ENCODE data around the gene PEMT. TPM values are rescaled to one million over a fixed set of nuclear protein-coding genes. Genes with fewer than 3 reads are reported as not detected.
A peak's percentile ranks its signal among the peaks of the same experiment; 100 is the strongest.

Gene PEMT
- total RNA-seq, 1 experiment from 2014 or later = 53.1 TPM

- peak overlapping the region; percentile 74; the same call in 1 of the 2 replicates for H3K27ac Mint-ChIP-seq
- 0 out of 2 replicates have a peak, but pooled peaks cover 6% of the 10 kb centered on the region for H3K9me3 Mint-ChIP-seq
- H3K4me3 Mint-ChIP-seq = no peak overlapping the region
- DNase-seq (ENCODE audit: low spot score) = no peak
- no peak for ATAC-seq
- ChIA-PET POLR2A (interaction anchor here (0.9 kb wide), 1 partner anchor 28 kb away, joined by 3 read pairs; no protein-coding TSS in a partner anchor), CTCF (interaction anchor here (0.6 to 2.3 kb wide), 12 partner anchors 14 to 136 kb away, joined by 3 to 24 read pairs (median 4); partner anchors contain the start of gene RASD1)
- no peaks in the 10 kb centered on the region for H3K27me3 Mint-ChIP-seq (ENCODE audit: low read depth)
- H3K36me3 Mint-ChIP-seq = peaks cover 5% of the 10 kb centered on the region; the same call in 1 of the 2 replicates
- TF ChIP-seq TEAD1 (CRISPR knock-in tag; IDR thresholded peaks at IDR 0.05) (no peak), ATF3 (CRISPR knock-in tag; conservative IDR thresholded peaks at IDR 0.05) (no peak), HMGA2 (CRISPR knock-in tag; IDR thresholded peaks at IDR 0.05) (no peak), NR2C2 (CRISPR knock-in tag; IDR thresholded peaks at IDR 0.05) (no peak), USF2 (CRISPR knock-in tag; IDR thresholded peaks at IDR 0.05) (no peak), ZNF396 (CRISPR knock-in tag; IDR thresholded peaks at IDR 0.05; ENCODE audit: borderline replicate concordance) (no peak), IRF1 (CRISPR knock-in tag; IDR thresholded peaks at IDR 0.05) (no peak), GRHL2 (CRISPR knock-in tag; IDR thresholded peaks at IDR 0.05; ENCODE audit: insufficient replicate concordance, severe bottlenecking) (no peak), CBFB (CRISPR knock-in tag; IDR thresholded peaks at IDR 0.05; ENCODE audit: low read depth) (no peak), FOXP1 (CRISPR knock-in tag; IDR thresholded peaks at IDR 0.05; ENCODE audit: borderline replicate concordance) (no peak), ZNF512 (CRISPR knock-in tag; IDR thresholded peaks at IDR 0.05; ENCODE audit: borderline replicate concordance) (no peak), ZNF121 (CRISPR knock-in tag; IDR thresholded peaks at IDR 0.05) (no peak), GTF2I (CRISPR knock-in tag; conservative IDR thresholded peaks at IDR 0.05) (no peak), ZNF423 (CRISPR knock-in tag; IDR thresholded peaks at IDR 0.05) (no peak), CDX4 (CRISPR knock-in tag; IDR thresholded peaks at IDR 0.05; ENCODE audit: borderline replicate concordance) (no peak), MAX (CRISPR knock-in tag; IDR thresholded peaks at IDR 0.05) (no peak), SP1 (CRISPR knock-in tag; conservative IDR thresholded peaks at IDR 0.05) (no peak), ZNF416 (CRISPR knock-in tag; IDR thresholded peaks at IDR 0.05) (no peak), AR (CRISPR knock-in tag; IDR thresholded peaks at IDR 0.05) (no peak)
- H3K4me1 Mint-ChIP-seq = peaks cover 27% of the 10 kb centered on the region
These were observed 67.6 kb downstream of the PEMT start for GRCh38 chr17:17523731-17524490.

Data from WTC11 (cell line).